OCI-LY7 (cell line): Measurements from ENCODE around the gene MAST2. TPM values are rescaled to one million over a fixed set of nuclear protein-coding genes. Genes with fewer than 3 reads are reported as not detected.
A peak's percentile ranks its signal among the peaks of the same experiment; 100 is the strongest.

Source experiments
- BruUV-seq: library from RNA; stranded (reverse); fragments of 400-500 nt; replicated peaks from 2 replicates; lab custom pipeline; 2021; lab: Mats Ljungman, UMichigan
- CTCF ChIA-PET: fragments of 300-600 bp; sonication (Branson Sonifier 250); formaldehyde crosslinking; loops from one replicate; lab custom pipeline; 2022; ENCODE audit warnings: antibody characterized with exemption; ENCODE audit not compliant: unreplicated experiment; lab: Charles Lee
- POLR2A ChIA-PET: fragments of 300-600 bp; sonication (Branson Sonifier 250); formaldehyde crosslinking; loops from one replicate; lab custom pipeline; 2022; ENCODE audit warnings: antibody characterized with exemption; lab: Charles Lee
- DNase-seq: peaks from one replicate; pipeline ENCODE4 v3.0.0-alpha.2; 2015; ENCODE audit warnings: low spot score
- H2AFZ ChIP-seq: fragments of 200-600 bp; sonication (generic), shearing (Covaris generic); 2 replicates; pipeline ENCODE4 v1.6.1; 2014; ENCODE audit warnings: mild to moderate bottlenecking, antibody characterized with exemption, low read length, moderate library complexity
- H3K27ac ChIP-seq: fragments of 200-600 bp; sonication (generic); 2 replicates; pipeline ENCODE4 v1.5.1; 2014; ENCODE audit warnings: mixed run types, low read depth, mild to moderate bottlenecking, moderate library complexity, low read length, inconsistent platforms; ENCODE audit not compliant: poor library complexity, severe bottlenecking
- H3K36me3 ChIP-seq: fragments of 200-600 bp; sonication (generic); 2 replicates; pipeline ENCODE4 v1.6.1; 2014; ENCODE audit warnings: mild to moderate bottlenecking, antibody characterized with exemption, low read length, moderate library complexity, mixed read lengths; ENCODE audit not compliant: insufficient read depth
- H3K4me1 ChIP-seq: fragments of 200-600 bp; sonication (generic); 2 replicates; pipeline ENCODE4 v1.5.1; 2014; ENCODE audit warnings: mild to moderate bottlenecking, low read length; ENCODE audit not compliant: insufficient read depth, poor library complexity, severe bottlenecking
- H3K4me2 ChIP-seq: fragments of 200-600 bp; sonication (generic); 2 replicates; pipeline ENCODE4 v1.6.1; 2014; ENCODE audit warnings: mild to moderate bottlenecking, low read length
- H3K4me3 ChIP-seq: fragments of 200-600 bp; sonication (generic); 2 replicates; pipeline ENCODE4 v1.5.1; 2014; ENCODE audit warnings: mild to moderate bottlenecking, low read depth, low read length; ENCODE audit not compliant: poor library complexity, severe bottlenecking
- H3K79me2 ChIP-seq: fragments of 200-600 bp; sonication (generic); 2 replicates; pipeline ENCODE4 v1.6.1; 2016; ENCODE audit warnings: low read depth, mild to moderate bottlenecking, low read length, moderate library complexity, mixed read lengths; ENCODE audit not compliant: insufficient read depth
- H3K9me2 ChIP-seq: fragments of 200-600 bp; sonication (generic); 2 replicates; pipeline ENCODE4 v1.6.1; 2016; ENCODE audit warnings: mild to moderate bottlenecking, low read length, mixed read lengths; ENCODE audit not compliant: insufficient read depth
- H3K9me3 ChIP-seq: fragments of 200-600 bp; sonication (generic); 2 replicates; pipeline ENCODE4 v1.6.1; 2014; ENCODE audit warnings: mild to moderate bottlenecking, mixed run types, low read length, mixed read lengths
- H4K20me1 ChIP-seq: fragments of 200-600 bp; sonication (generic); 2 replicates; pipeline ENCODE4 v1.6.1; 2014; ENCODE audit warnings: mild to moderate bottlenecking, antibody characterized with exemption, low read length, moderate library complexity, mixed read lengths; ENCODE audit not compliant: insufficient read depth
- CTCF ChIP-seq: fragments of 200-600 bp; sonication (generic); conservative IDR thresholded peaks from 2 replicates; pipeline ENCODE4 v1.5.1; 2014; ENCODE audit warnings: mild to moderate bottlenecking, antibody characterized with exemption, low read length, moderate library complexity, mixed read lengths
- EZH2phosphoT487 ChIP-seq: fragments of 200-600 bp; sonication (generic); IDR thresholded peaks from 2 replicates; pipeline ENCODE4 v1.6.1; 2018; ENCODE audit warnings: low read depth, borderline replicate concordance, mild to moderate bottlenecking, mixed run types, antibody characterized with exemption, low read length, moderate library complexity, mixed read lengths
- intact Hi-C: fragments of 100-400 bp; cut with micrococcal nuclease; formaldehyde crosslinking; loops from one replicate; pipeline ENCODE4 v1.10.0; 2022; ENCODE audit not compliant: unreplicated experiment
- total RNA-seq, 2 experiments: library from RNA; depleted of rRNA in 1 of 2; stranded (reverse); fragments of >200 nt in 1 of 2; shearing (Covaris generic) in 1 of 2; gene quantifications; 2 replicates each; pipeline ENCODE4 v1.2.3, GENCODE V29; 2014 to 2022

The MAST2 gene
- total RNA-seq, 2 experiments from 2014 or later = 32.1 to 67.2 TPM

GRCh38 chr1:46041551-46041950 is 238.1 kb downstream of the MAST2 start:
- Histone ChIP-seq H3K9me3 (no peaks in the 10 kb centered on the region), H4K20me1 (no peaks in the 10 kb centered on the region), H3K9me2 (no peaks in the 10 kb centered on the region), H3K4me2 (peak overlapping the region; percentile 84), H3K36me3 (peaks cover 36% of the 10 kb centered on the region; the same call in 1 of the 2 replicates), H3K27ac (peak overlapping the region; percentile 100), H3K4me1 (peaks cover 99% of the 10 kb centered on the region), H3K4me3 (peak overlapping the region; percentile 50), H2AFZ (no peak overlapping the region), H3K79me2 (no peaks in the 10 kb centered on the region)
- POLR2A ChIA-PET = interaction anchor here (0.9 to 2.2 kb wide), 8 partner anchors 11 to 230 kb away, joined by 3 to 9 read pairs (median 4); partner anchors contain the start of gene P3R3URF
- no TSS peak for BruUV-seq
- CTCF ChIA-PET = interaction anchor here (1.1 kb wide), 1 partner anchor 132 kb away, joined by 3 read pairs; no protein-coding TSS in a partner anchor
- intact Hi-C loops = no loop called here
- peak; percentile 87 for DNase-seq
- TF ChIP-seq EZH2phosphoT487 (no peak), CTCF (no peak)

GRCh38 chr1:46041974-46042373 is 238.6 kb downstream of the MAST2 start:
- intact Hi-C loops = no loop called here
- H3K36me3 ChIP-seq = peaks cover 36% of the 10 kb centered on the region; the same call in 1 of the 2 replicates
- H3K4me2 ChIP-seq = peak overlapping the region; percentile 84
- H3K9me2 ChIP-seq = no peaks in the 10 kb centered on the region
- DNase-seq = no peak
- peaks cover 99% of the 10 kb centered on the region for H3K4me1 ChIP-seq
- H3K79me2 ChIP-seq = no peaks in the 10 kb centered on the region
- BruUV-seq = no TSS peak
- peak overlapping the region; percentile 100 for H3K27ac ChIP-seq
- no peaks in the 10 kb centered on the region for H3K9me3 ChIP-seq
- POLR2A ChIA-PET = interaction anchor here (0.5 to 2.4 kb wide), 10 partner anchors 11 to 280 kb away, joined by 3 to 9 read pairs (median 4); partner anchors contain the start of gene P3R3URF
- H2AFZ ChIP-seq = no peak overlapping the region
- TF ChIP-seq CTCF (no peak), EZH2phosphoT487 (no peak)
- no peaks in the 10 kb centered on the region for H4K20me1 ChIP-seq
- CTCF ChIA-PET = interaction anchor here (0.5 to 1.1 kb wide), 2 partner anchors 131 to 298 kb away, joined by 3 to 5 read pairs; no protein-coding TSS in a partner anchor
- H3K4me3 ChIP-seq = peak overlapping the region; percentile 50
